ENCODE measurements around the gene SNX24. TPM values are rescaled to one million over a fixed set of nuclear protein-coding genes. Genes with fewer than 3 reads are reported as not detected.
A peak's percentile ranks its signal among the peaks of the same experiment; 100 is the strongest.

Gene SNX24
- total and polyA plus RNA-seq, 4 donors, result 6.3 to 10.1 (median 9.1) TPM

- Histone ChIP-seq H3K9me3 (ENCODE audit: control insufficient read depth in 4 of 4, low read length in 3 of 4) (no peaks in the 10 kb centered on the region), H3K27ac (ENCODE audit: low read depth in 1 of 2, low read length in 2 of 2) (no peak overlapping the region), H3K4me3 (ENCODE audit: low read depth in 1 of 3, low read length in 3 of 3) (no peak overlapping the region), H3K36me3 (ENCODE audit: control insufficient read depth in 4 of 4, insufficient read depth in 3 of 4, low read depth in 1 of 4, low read length in 3 of 4) (no peaks in the 10 kb centered on the region), H3K4me1 (ENCODE audit: control insufficient read depth in 4 of 4, insufficient read depth in 4 of 4, low read length in 3 of 4) (peaks cover 0 to 3% (median 3%) of the 10 kb centered on the region in 4 donors), H3K27me3 (ENCODE audit: control insufficient read depth in 4 of 4, insufficient read depth in 4 of 4, low read length in 3 of 4) (no peaks in the 10 kb centered on the region), H3K9ac (ENCODE audit: low read depth in 1 of 2, low read length in 2 of 2) (no peak overlapping the region)
- WGBS, result 96% methylated on average over 2 of the region's 2 CpGs
- TF ChIP-seq EGR1 (IDR thresholded peaks at IDR 0.05; ENCODE audit: low read depth in 2 of 2), result no peak
- no peak for DNase-seq (ENCODE audit: low spot score)
Measured at GRCh38 chr5:122985954-122986721, 140.7 kb downstream of the SNX24 start.

DNA sequence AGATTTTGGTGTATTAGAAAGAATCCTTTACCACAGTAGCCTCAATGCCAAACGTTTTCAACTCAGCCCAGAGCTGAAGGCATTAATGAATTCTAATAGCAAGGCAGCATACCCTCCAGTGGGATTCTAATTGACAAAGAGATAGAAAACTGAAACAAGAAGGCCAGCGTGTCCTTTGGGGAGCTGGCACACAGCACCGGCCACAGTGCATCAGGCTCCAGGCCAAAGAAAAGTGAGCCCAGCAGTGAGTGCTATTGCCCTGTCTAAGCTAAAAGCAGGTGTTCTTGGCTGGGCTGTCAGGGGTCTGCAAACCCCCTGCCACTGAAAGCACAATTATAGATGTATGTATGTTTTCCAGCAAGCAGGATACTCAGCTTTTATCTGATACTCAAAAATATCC is 150.7 kb downstream of the SNX24 start:
- H3K9ac ChIP-seq (ENCODE audit: low read depth in 1 of 2, low read length in 2 of 2), result no peak overlapping the region
- 36% methylated on average over 3 of the region's 3 CpGs for WGBS
- no peak for DNase-seq (ENCODE audit: low spot score)
- no peaks in the 10 kb centered on the region for H3K9me3 ChIP-seq (ENCODE audit: control insufficient read depth in 4 of 4, low read length in 3 of 4)
- no peaks in the 10 kb centered on the region for H3K36me3 ChIP-seq (ENCODE audit: control insufficient read depth in 4 of 4, insufficient read depth in 3 of 4, low read depth in 1 of 4, low read length in 3 of 4)
- TF ChIP-seq HNF4G (IDR thresholded peaks at IDR 0.05) (no peak), FOXA2 (IDR thresholded peaks at IDR 0.05) (no peak), RXRA (IDR thresholded peaks at IDR 0.05) (no peak), YY1 (IDR thresholded peaks at IDR 0.05) (no peak), NR2F2 (IDR thresholded peaks at IDR 0.05) (no peak), CTCF (IDR thresholded peaks at IDR 0.05; ENCODE audit: low read depth, low read length, missing input control) (no peak), HNF4A (conservative IDR thresholded peaks at IDR 0.05) (peak in 1 of 2 donors; percentile 44), SP1 (IDR thresholded peaks at IDR 0.05) (peak; percentile 12), REST (IDR thresholded peaks at IDR 0.05) (no peak), FOXA1 (IDR thresholded peaks at IDR 0.05) (no peak), RAD21 (IDR thresholded peaks at IDR 0.05) (peak in 1 of 2 donors; percentile 41)
- TF ChIP-seq, protein P1, sequence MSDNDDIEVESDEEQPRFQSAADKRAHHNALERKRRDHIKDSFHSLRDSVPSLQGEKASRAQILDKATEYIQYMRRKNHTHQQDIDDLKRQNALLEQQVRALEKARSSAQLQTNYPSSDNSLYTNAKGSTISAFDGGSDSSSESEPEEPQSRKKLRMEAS (IDR thresholded peaks at IDR 0.05), result no peak
- TF ChIP-seq, protein P2, sequence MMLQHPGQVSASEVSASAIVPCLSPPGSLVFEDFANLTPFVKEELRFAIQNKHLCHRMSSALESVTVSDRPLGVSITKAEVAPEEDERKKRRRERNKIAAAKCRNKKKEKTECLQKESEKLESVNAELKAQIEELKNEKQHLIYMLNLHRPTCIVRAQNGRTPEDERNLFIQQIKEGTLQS (IDR thresholded peaks at IDR 0.05), result no peak
- no peaks in the 10 kb centered on the region for H3K27me3 ChIP-seq (ENCODE audit: control insufficient read depth in 4 of 4, insufficient read depth in 4 of 4, low read length in 3 of 4)
- H3K4me3 ChIP-seq (ENCODE audit: low read depth in 1 of 3, low read length in 3 of 3), result peak overlapping the region in 1 of 3 donors; percentile 12
- peaks cover 0 to 9% (median 4%) of the 10 kb centered on the region in 4 donors for H3K4me1 ChIP-seq (ENCODE audit: control insufficient read depth in 4 of 4, insufficient read depth in 4 of 4, low read length in 3 of 4)
- H3K27ac ChIP-seq (ENCODE audit: low read depth in 1 of 2, low read length in 2 of 2), result peak overlapping the region; percentile 42 to 68
